H1 (cell line): Measurements from ENCODE around the gene GALNT5. TPM values are rescaled to one million over a fixed set of nuclear protein-coding genes. Genes with fewer than 3 reads are reported as not detected.

Source experiments
- CTCF ChIA-PET: fragments of 300-600 bp; sonication (Branson Sonifier 250); formaldehyde crosslinking; loops from one replicate; lab custom pipeline; 2021; ENCODE audit not compliant: partially characterized antibody; lab: Charles Lee
- POLR2A ChIA-PET: fragments of 300-600 bp; sonication (Branson Sonifier 250); formaldehyde crosslinking; loops from one replicate; lab custom pipeline; 2021; ENCODE audit warnings: inconsistent platforms; ENCODE audit not compliant: partially characterized antibody; lab: Charles Lee
- DNase-seq, 2 experiments: peaks; one replicate each; pipeline versions ENCODE4 v3.0.0 to v3.0.0-alpha.2; 2010 to 2022; ENCODE audit warnings: low spot score in 2 of 2, low read depth in 1 of 2, mixed read lengths in 1 of 2
- FAIRE-seq: peaks from 2 replicates; lab custom pipeline; 2011; peaks lifted over from hg19 to GRCh38; lab: Jason Lieb, UNC
- H2AFZ ChIP-seq: 2 replicates; pipeline ENCODE4 v1.8.1; 2012; ENCODE audit warnings: low read length, inconsistent platforms
- H2AK5ac ChIP-seq: 2 replicates; pipeline ENCODE4 v1.6.1; 2013; ENCODE audit warnings: low read depth, low read length
- H2BK120ac ChIP-seq: replicated peaks from 2 replicates; pipeline ENCODE3; 2013; ENCODE audit warnings: low read depth, low read length, inconsistent platforms
- H2BK12ac ChIP-seq: 2 replicates; pipeline ENCODE4 v1.6.1; 2013; ENCODE audit warnings: low read depth, low read length
- H2BK15ac ChIP-seq: 2 replicates; pipeline ENCODE4 v1.6.1; 2013; ENCODE audit warnings: low read length
- H2BK20ac ChIP-seq: 2 replicates; pipeline ENCODE4 v1.6.1; 2013; ENCODE audit warnings: low read length
- H2BK5ac ChIP-seq: 2 replicates; pipeline ENCODE4 v1.6.1; 2013; ENCODE audit warnings: low read depth, low read length
- H3K14ac ChIP-seq: 2 replicates; pipeline ENCODE4 v1.6.1; 2013; ENCODE audit warnings: inconsistent platforms; ENCODE audit not compliant: insufficient read length
- H3K18ac ChIP-seq: 2 replicates; pipeline ENCODE4 v1.6.1; 2013; ENCODE audit warnings: low read length; ENCODE audit errors: extremely low read depth
- H3K23ac ChIP-seq: 2 replicates; pipeline ENCODE4 v1.6.1; 2013; ENCODE audit warnings: inconsistent platforms; ENCODE audit not compliant: insufficient read length
- H3K23me2 ChIP-seq: 2 replicates; pipeline ENCODE4 v1.6.1; 2013; ENCODE audit warnings: low read depth, low read length
- H3K27ac ChIP-seq: 2 replicates; pipeline ENCODE4 v1.6.1; 2011; ENCODE audit warnings: low read depth, low read length, inconsistent platforms
- H3K27me3 ChIP-seq, 4 experiments: replicated peaks in 1 of 4; 1 replicate in 1 of 4; 2 replicates in 3 of 4; pipeline versions ENCODE4 v1.6.1 to v1.8.1; 2011 to 2013; ENCODE audit warnings: low read length in 3 of 4, mild to moderate bottlenecking in 3 of 4, inconsistent platforms in 2 of 4, mixed read lengths in 2 of 4, moderate library complexity in 1 of 4; ENCODE audit not compliant: control insufficient read depth in 3 of 4, insufficient read depth in 3 of 4; ENCODE audit errors: extremely low read depth in 1 of 4
- H3K36me3 ChIP-seq, 4 experiments: 2 replicates each; pipeline versions ENCODE4 v1.6.1 to v1.8.1; 2011 to 2013; ENCODE audit warnings: mild to moderate bottlenecking in 4 of 4, low read length in 3 of 4, moderate library complexity in 2 of 4, control low read depth in 1 of 4, inconsistent platforms in 1 of 4; ENCODE audit not compliant: insufficient read depth in 4 of 4, control insufficient read depth in 2 of 4
- H3K4ac ChIP-seq: replicated peaks from 2 replicates; pipeline ENCODE3; 2013; ENCODE audit warnings: low read length, low read depth, mixed read lengths, inconsistent platforms; ENCODE audit not compliant: insufficient read length
- H3K4me1 ChIP-seq, 4 experiments: replicated peaks in 1 of 4; 1 replicate in 1 of 4; 2 replicates in 3 of 4; pipeline versions ENCODE4 v1.6.1 to v1.8.1; 2011 to 2013; ENCODE audit warnings: low read length in 3 of 4, inconsistent platforms in 2 of 4, mixed read lengths in 1 of 4; ENCODE audit not compliant: insufficient read depth in 4 of 4, control insufficient read depth in 3 of 4
- H3K4me2 ChIP-seq, 2 experiments: 2 replicates each; pipeline versions ENCODE4 v1.6.1 to v1.8.1; 2011 to 2013; ENCODE audit warnings: low read depth in 2 of 2, low read length in 2 of 2, control low read depth in 1 of 2, inconsistent platforms in 1 of 2, mild to moderate bottlenecking in 1 of 2; ENCODE audit not compliant: insufficient read depth in 1 of 2
- H3K4me3 ChIP-seq, 4 experiments: fragments of 200-600, 300-600 bp in 1 of 4; sonication (generic), shearing (Covaris generic), sonication (Bioruptor Twin) in 1 of 4; 2 replicates each; pipeline versions ENCODE4 v1.5.1 to v1.8.1; 2011 to 2016; ENCODE audit warnings: low read length in 4 of 4, low read depth in 3 of 4, control low read depth in 2 of 4, inconsistent platforms in 2 of 4, mild to moderate bottlenecking in 2 of 4, mixed read lengths in 1 of 4, moderate library complexity in 1 of 4; ENCODE audit not compliant: insufficient read depth in 2 of 4; ENCODE audit errors: extremely low read depth in 1 of 4
- H3K56ac ChIP-seq: replicated peaks from 2 replicates; pipeline ENCODE3; 2013; ENCODE audit warnings: low read depth, mild to moderate bottlenecking, mixed read lengths, low read length, inconsistent platforms; ENCODE audit not compliant: insufficient read length
- H3K79me1 ChIP-seq: 2 replicates; pipeline ENCODE4 v1.6.1; 2013; ENCODE audit warnings: low read depth, low read length, control low read depth
- H3K79me2 ChIP-seq, 2 experiments: 2 replicates each; pipeline versions ENCODE4 v1.6.1 to v1.8.1; 2012 to 2013; ENCODE audit warnings: low read length in 2 of 2, mild to moderate bottlenecking in 2 of 2, inconsistent platforms in 1 of 2; ENCODE audit not compliant: insufficient read depth in 2 of 2, control insufficient read depth in 1 of 2
- H3K9ac ChIP-seq, 4 experiments: replicated peaks in 1 of 4; 1 replicate in 1 of 4; 2 replicates in 3 of 4; pipeline versions ENCODE4 v1.6.1 to v1.8.1; 2011 to 2013; ENCODE audit warnings: low read depth in 3 of 4, low read length in 3 of 4, control low read depth in 2 of 4, mild to moderate bottlenecking in 2 of 4, moderate library complexity in 2 of 4, inconsistent platforms in 1 of 4; ENCODE audit errors: extremely low read depth in 1 of 4
- H3K9me3 ChIP-seq, 2 experiments: 2 replicates each; pipeline versions ENCODE4 v1.6.1 to v1.8.1; 2012 to 2013; ENCODE audit warnings: mild to moderate bottlenecking in 2 of 2, moderate library complexity in 2 of 2, control low read depth in 1 of 2, inconsistent platforms in 1 of 2, low read depth in 1 of 2, low read length in 1 of 2, mixed read lengths in 1 of 2; ENCODE audit not compliant: insufficient read depth in 2 of 2
- H4K20me1 ChIP-seq, 2 experiments: replicated peaks in 1 of 2; 2 replicates each; pipeline versions ENCODE3 to v1.8.1; 2011 to 2013; ENCODE audit warnings: inconsistent platforms in 2 of 2, low read length in 2 of 2, mild to moderate bottlenecking in 1 of 2; ENCODE audit not compliant: insufficient read depth in 2 of 2, control insufficient read depth in 1 of 2
- H4K5ac ChIP-seq: 2 replicates; pipeline ENCODE4 v1.6.1; 2013; ENCODE audit warnings: low read length, low read depth, mixed read lengths, inconsistent platforms; ENCODE audit not compliant: insufficient read length
- H4K8ac ChIP-seq: 2 replicates; pipeline ENCODE4 v1.8.0; 2013; ENCODE audit warnings: mild to moderate bottlenecking, moderate library complexity, low read length, inconsistent platforms; ENCODE audit not compliant: insufficient read depth; ENCODE audit errors: extremely low read depth
- H4K91ac ChIP-seq: replicated peaks from 2 replicates; pipeline ENCODE3; 2013; ENCODE audit warnings: low read length, mixed read lengths, inconsistent platforms; ENCODE audit not compliant: insufficient read length
- RBBP5 ChIP-seq: IDR thresholded peaks from 2 replicates; pipeline ENCODE4 v1.7.1; 2012; ENCODE audit warnings: low read depth, mild to moderate bottlenecking, inconsistent platforms, low read length, moderate library complexity, borderline replicate concordance
- WGBS, 2 experiments: shearing (Covaris generic) in 1 of 2; methylation state at CpG; one replicate each; pipeline versions ENCODE4 v1.1.6 to v1.1.7; 2013 to 2015; ENCODE audit warnings: low lambda C conversion rate in 2 of 2, mixed read lengths in 2 of 2, inconsistent platforms in 1 of 2, low coverage in 1 of 2, missing lambda C conversion rate in 1 of 2; ENCODE audit not compliant: insufficient replicate concordance in 2 of 2, insufficient coverage in 1 of 2, insufficient read length in 1 of 2; ENCODE audit errors: extremely low coverage in 1 of 2, missing lambda C conversion rate in 1 of 2; 5-methylcytosine and 5-hydroxymethylcytosine counted together
- polyA plus RNA-seq, 7 experiments: library from polyadenylated mRNA; depleted of rRNA in 3 of 7; stranded (reverse) in 5 of 7; unstranded in 2 of 7; fragments of >200 nt in 5 of 7; fragments of 200-250 nt in 2 of 7; gene quantifications; 1 replicate in 5 of 7; 2 replicates in 1 of 7; 4 replicates in 1 of 7; pipeline versions ENCODE4 v1.2.1 to v1.2.3, GENCODE V29; 2011 to 2013; ENCODE audit warnings: missing spikeins in 2 of 7, mixed read lengths in 2 of 7
- total RNA-seq: library from RNA; stranded (reverse); fragmentation: NEBNext Ultra II Directional; extraction: Animal tissue kit (Norgen Biotek cat#: 25700); gene quantifications from 2 replicates; pipeline ENCODE4 v1.2.1, GENCODE V29; 2021
- TF ChIP-seq, protein P1 (sequence below), 3 experiments: IDR thresholded peaks; 1 replicate in 2 of 3; 2 replicates in 1 of 3; pipeline versions ENCODE4 v1.5.1 to v1.6.1; 2011; ENCODE audit warnings: low read length in 3 of 3, mild to moderate bottlenecking in 3 of 3, inconsistent platforms in 2 of 3, low read depth in 1 of 3, moderate library complexity in 1 of 3; ENCODE audit not compliant: insufficient read depth in 1 of 3; ENCODE audit errors: control extremely low read depth in 1 of 3
- TF ChIP-seq, protein P2 (sequence below): IDR thresholded peaks from 2 replicates; pipeline ENCODE4 v1.6.1; 2011; ENCODE audit warnings: low read depth, mild to moderate bottlenecking, low read length; ENCODE audit not compliant: insufficient read depth

The GALNT5 gene
- total and polyA plus RNA-seq, 2 of the 8 experiments (the other 6 are each of a cell fraction or from before 2014, with no cell fraction given): 0.02 to 0.06 TPM

DNA sequence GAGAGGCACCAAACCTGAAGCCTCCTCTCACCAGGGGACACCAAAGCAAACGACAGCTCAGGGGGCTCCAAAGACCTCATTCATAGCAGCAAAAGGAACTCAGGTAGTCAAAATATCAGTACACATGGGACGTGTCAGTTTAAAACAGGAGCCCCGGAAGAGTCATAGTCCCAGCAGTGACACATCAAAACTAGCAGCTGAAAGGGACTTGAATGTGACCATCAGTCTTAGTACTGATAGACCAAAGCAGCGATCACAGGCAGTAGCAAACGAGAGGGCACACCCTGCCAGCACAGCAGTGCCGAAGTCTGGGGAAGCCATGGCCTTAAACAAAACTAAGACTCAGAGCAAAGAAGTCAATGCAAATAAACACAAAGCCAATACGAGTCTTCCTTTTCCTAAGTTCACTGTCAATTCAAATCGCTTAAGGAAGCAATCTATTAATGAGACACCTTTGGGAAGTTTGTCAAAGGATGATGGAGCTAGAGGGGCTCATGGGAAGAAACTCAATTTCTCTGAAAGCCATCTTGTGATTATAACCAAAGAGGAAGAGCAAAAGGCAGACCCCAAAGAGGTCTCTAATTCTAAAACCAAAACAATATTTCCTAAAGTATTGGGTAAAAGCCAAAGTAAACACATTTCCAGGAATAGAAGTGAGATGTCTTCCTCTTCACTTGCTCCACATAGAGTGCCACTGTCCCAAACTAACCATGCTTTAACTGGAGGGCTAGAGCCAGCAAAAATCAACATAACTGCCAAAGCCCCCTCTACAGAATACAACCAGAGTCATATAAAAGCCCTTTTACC lies 1.2 kb downstream of the GALNT5 start:
- Histone ChIP-seq H2AFZ (no peak overlapping the region), H2BK15ac (no peak overlapping the region), H3K9ac (no peak overlapping the region), H3K4me2 (peak overlapping the region in 1 of 2 experiments; percentile 86; a peak in 1 of 4 replicates), H3K4me1 (peaks cover 0 to 9% (median 3%) of the 10 kb centered on the region in 4 experiments; a peak in 5 of 7 replicates), H3K9me3 (no peaks in the 10 kb centered on the region), H3K18ac (no peak overlapping the region), H3K4ac (no peak overlapping the region), H4K20me1 (no peaks in the 10 kb centered on the region), H3K56ac (no peak overlapping the region), H3K27ac (no peak overlapping the region), H3K4me3 (no peak overlapping the region), H3K79me1 (no peaks in the 10 kb centered on the region), H3K36me3 (no peaks in the 10 kb centered on the region), H2BK20ac (no peak overlapping the region), H3K23ac (no peak overlapping the region), H2BK5ac (no peak overlapping the region), H2BK12ac (no peak overlapping the region), H3K14ac (no peak overlapping the region), H4K5ac (no peak overlapping the region), H3K79me2 (no peaks in the 10 kb centered on the region), H4K8ac (no peak overlapping the region), H4K91ac (no peak overlapping the region), H3K23me2 (peaks cover 6% of the 10 kb centered on the region), H2BK120ac (no peak overlapping the region), H3K27me3 (no peaks in the 10 kb centered on the region; a peak in 1 of 7 replicates), H2AK5ac (no peak overlapping the region)
- DNase-seq: no peak
- POLR2A ChIA-PET: no interaction called here
- CTCF ChIA-PET: interaction anchor here (0.9 to 2.0 kb wide), 4 partner anchors 8 to 924 kb away, joined by 3 to 4 read pairs (median 3); no protein-coding TSS in a partner anchor
- TF ChIP-seq, protein P1, sequence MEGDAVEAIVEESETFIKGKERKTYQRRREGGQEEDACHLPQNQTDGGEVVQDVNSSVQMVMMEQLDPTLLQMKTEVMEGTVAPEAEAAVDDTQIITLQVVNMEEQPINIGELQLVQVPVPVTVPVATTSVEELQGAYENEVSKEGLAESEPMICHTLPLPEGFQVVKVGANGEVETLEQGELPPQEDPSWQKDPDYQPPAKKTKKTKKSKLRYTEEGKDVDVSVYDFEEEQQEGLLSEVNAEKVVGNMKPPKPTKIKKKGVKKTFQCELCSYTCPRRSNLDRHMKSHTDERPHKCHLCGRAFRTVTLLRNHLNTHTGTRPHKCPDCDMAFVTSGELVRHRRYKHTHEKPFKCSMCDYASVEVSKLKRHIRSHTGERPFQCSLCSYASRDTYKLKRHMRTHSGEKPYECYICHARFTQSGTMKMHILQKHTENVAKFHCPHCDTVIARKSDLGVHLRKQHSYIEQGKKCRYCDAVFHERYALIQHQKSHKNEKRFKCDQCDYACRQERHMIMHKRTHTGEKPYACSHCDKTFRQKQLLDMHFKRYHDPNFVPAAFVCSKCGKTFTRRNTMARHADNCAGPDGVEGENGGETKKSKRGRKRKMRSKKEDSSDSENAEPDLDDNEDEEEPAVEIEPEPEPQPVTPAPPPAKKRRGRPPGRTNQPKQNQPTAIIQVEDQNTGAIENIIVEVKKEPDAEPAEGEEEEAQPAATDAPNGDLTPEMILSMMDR (IDR thresholded peaks at IDR 0.05; ENCODE audit: control extremely low read depth in 1 of 3, insufficient read depth in 1 of 3, low read depth in 1 of 3, low read length in 3 of 3): no peak
- TF ChIP-seq, protein P2, sequence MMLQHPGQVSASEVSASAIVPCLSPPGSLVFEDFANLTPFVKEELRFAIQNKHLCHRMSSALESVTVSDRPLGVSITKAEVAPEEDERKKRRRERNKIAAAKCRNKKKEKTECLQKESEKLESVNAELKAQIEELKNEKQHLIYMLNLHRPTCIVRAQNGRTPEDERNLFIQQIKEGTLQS: no peak
- no peak for TF ChIP-seq RBBP5
- FAIRE-seq: no peak
- 87% methylated on average over 8 of the region's 8 CpGs; no CpG with 5 or more reads in 1 of the 2 experiments for WGBS, 2 experiments
